Ovary (tissue), 9 donors: ENCODE data around the gene BNC2. TPM values are rescaled to one million over a fixed set of nuclear protein-coding genes. Genes with fewer than 3 reads are reported as not detected.

Experiments
- DNase-seq, 5 donors: peaks; one replicate each; pipeline ENCODE4 v3.0.0-alpha.2; 2019 to 2020
- H3K27ac ChIP-seq, 2 donors: fragments of 200-600 bp; one replicate each; pipeline versions ENCODE4 v1.5.1 to v1.8.0; 2019 to 2022
- H3K27me3 ChIP-seq: fragments of 200-600 bp; one replicate; pipeline ENCODE4 v1.8.0; 2022
- H3K36me3 ChIP-seq: fragments of 200-600 bp; sonication (generic); one replicate; pipeline ENCODE4 v1.5.1; 2019
- H3K4me1 ChIP-seq: one replicate; pipeline ENCODE4 v1.8.1; 2013; ENCODE audit warnings: mild to moderate bottlenecking, moderate library complexity; ENCODE audit not compliant: insufficient read depth
- H3K4me3 ChIP-seq: fragments of 200-600 bp; sonication (generic); one replicate; pipeline ENCODE4 v1.5.1; 2017
- H3K9me3 ChIP-seq, 2 donors: fragments of 200-600 bp in 1 of 2; sonication (generic) in 1 of 2; one replicate each; pipeline versions ENCODE4 v1.5.1 to v1.8.1; 2013 to 2019; ENCODE audit warnings: mild to moderate bottlenecking in 1 of 2, moderate library complexity in 1 of 2
- EP300 ChIP-seq: sonication (generic); formaldehyde crosslinking; IDR thresholded peaks from one replicate; pipeline ENCODE4 v1.6.1; 2017; ENCODE audit warnings: antibody characterized with exemption
- POLR2A ChIP-seq: fragments of 450-650 bp; IDR thresholded peaks from one replicate; pipeline ENCODE4 v1.6.1; 2017; ENCODE audit warnings: antibody characterized with exemption, mild to moderate bottlenecking, moderate library complexity
- WGBS, 3 donors: extraction: QIAGEN DNeasy Blood & Tissue Kit in 1 of 3; methylation state at CpG; one replicate each; pipeline versions ENCODE4 v1.1.5 to v1.1.7; 2013 to 2017; 5-methylcytosine and 5-hydroxymethylcytosine counted together
- intact Hi-C, 4 donors: fragments of 100-400 bp; cut with DNase I; formaldehyde crosslinking; loops; one replicate each; pipeline versions ENCODE4 v1.11.0 to v1.15.1; 2022 to 2023
- polyA plus RNA-seq, 2 donors: library from polyadenylated mRNA; stranded (reverse); fragments of 200-250 nt in 1 of 2; fragments of 350-450 nt in 1 of 2; fragmentation: Illumina TruSeq in 1 of 2; extraction: RNeasy Lipid Tissue Mini Kit (QIAGEN cat#74804) in 1 of 2; gene quantifications; one replicate each; pipeline ENCODE4 v1.2.3, GENCODE V29; 2013 to 2014
- total RNA-seq, 7 donors: library from RNA; depleted of rRNA in 2 of 7; stranded (reverse); fragments of >200 nt in 2 of 7; fragmentation: NEBNext Ultra II Directional in 3 of 7; extraction: Animal tissue kit (Norgen Biotek cat#: 25700) in 3 of 7; gene quantifications; one replicate each; pipeline versions ENCODE4 v1.1.0 to v1.2.4, GENCODE V29; 2016 to 2023
- TF ChIP-seq, protein P1 (sequence below), 3 donors: fragments of 450-650 bp in 2 of 3; fragments of 200-600 bp in 1 of 3; IDR thresholded peaks; one replicate each; pipeline versions ENCODE4 v1.5.1 to v1.8.0; 2016 to 2022; ENCODE audit warnings: antibody characterized with exemption in 3 of 3, mild to moderate bottlenecking in 1 of 3
- donor health status: DM: no; HTN: no; CAD: no; lungs with moderate emphysema.
- donor health status: DM: no; HTN: no; CAD: no.
- donor health status: Bipolar disorder and iron deficiency.
- donor health status: DM: yes; HTN: yes; CAD: no.
- donor health status: DM: no; HTN: no; CAD: no.
- donor health status: DM: yes; HTN: yes; CAD: no.

BNC2 gene
- total and polyA plus RNA-seq, 9 donors: 17.2 to 232 (median 197) TPM

DNA sequence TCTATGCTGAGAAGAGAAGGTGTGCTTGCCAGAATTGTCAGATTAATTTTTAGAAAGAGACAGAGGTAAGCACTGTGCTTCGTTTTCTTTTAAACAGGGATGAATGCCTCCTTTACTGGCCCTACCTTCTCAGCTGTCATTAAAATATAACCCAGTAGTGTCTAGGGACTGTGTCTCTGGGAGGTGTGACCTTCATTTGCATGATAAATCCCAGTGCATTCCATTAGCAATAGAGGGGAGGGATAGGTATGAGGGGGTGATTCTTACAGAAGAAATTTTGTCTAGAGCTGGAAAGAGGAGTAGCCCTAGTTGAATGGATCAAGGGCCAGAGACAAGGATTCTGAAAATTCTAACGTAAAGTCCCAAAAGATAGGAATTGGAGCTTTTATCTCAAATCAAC, 351.5 kb downstream of the BNC2 start:
- Histone ChIP-seq H3K27me3 (no peaks in the 10 kb centered on the region), H3K36me3 (no peaks in the 10 kb centered on the region), H3K27ac (peak overlapping the region in 1 of 2 donors; percentile 21), H3K9me3 (no peaks in the 10 kb centered on the region), H3K4me1 (peaks cover 20% of the 10 kb centered on the region), H3K4me3 (no peak overlapping the region)
- DNase-seq: no peak
- WGBS, 3 donors: 83 to 92% (median 86%) methylated on average over 2 of the region's 2 CpGs
- intact Hi-C loops: loop anchor here in 1 of 4 donors (10.0 kb wide), 1 partner anchor 184 kb away; no protein-coding TSS in a partner anchor
- TF ChIP-seq EP300 (no peak), POLR2A (no peak)
- TF ChIP-seq, protein P1, sequence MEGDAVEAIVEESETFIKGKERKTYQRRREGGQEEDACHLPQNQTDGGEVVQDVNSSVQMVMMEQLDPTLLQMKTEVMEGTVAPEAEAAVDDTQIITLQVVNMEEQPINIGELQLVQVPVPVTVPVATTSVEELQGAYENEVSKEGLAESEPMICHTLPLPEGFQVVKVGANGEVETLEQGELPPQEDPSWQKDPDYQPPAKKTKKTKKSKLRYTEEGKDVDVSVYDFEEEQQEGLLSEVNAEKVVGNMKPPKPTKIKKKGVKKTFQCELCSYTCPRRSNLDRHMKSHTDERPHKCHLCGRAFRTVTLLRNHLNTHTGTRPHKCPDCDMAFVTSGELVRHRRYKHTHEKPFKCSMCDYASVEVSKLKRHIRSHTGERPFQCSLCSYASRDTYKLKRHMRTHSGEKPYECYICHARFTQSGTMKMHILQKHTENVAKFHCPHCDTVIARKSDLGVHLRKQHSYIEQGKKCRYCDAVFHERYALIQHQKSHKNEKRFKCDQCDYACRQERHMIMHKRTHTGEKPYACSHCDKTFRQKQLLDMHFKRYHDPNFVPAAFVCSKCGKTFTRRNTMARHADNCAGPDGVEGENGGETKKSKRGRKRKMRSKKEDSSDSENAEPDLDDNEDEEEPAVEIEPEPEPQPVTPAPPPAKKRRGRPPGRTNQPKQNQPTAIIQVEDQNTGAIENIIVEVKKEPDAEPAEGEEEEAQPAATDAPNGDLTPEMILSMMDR (IDR thresholded peaks at IDR 0.05): no peak

DNA sequence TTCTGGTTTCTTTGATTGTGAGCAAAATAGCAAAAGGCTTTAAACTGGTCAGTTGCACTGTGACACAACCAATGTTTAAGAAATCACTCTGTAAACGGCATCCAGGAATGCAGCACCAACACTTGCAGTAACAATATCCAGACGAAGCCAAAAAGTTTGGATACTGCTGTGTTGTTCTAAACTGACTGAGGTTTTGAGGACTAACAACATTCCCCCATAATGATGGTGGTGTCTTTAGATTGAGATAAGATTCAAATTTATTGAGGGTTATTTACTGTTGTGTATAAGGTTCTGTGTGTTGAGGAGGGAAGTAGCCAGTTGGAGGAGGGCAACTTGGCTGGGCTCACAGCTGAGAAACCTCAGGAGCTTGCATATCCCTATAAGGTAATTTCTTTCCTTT, 353.6 kb downstream of the BNC2 start:
- Histone ChIP-seq H3K27me3 (no peaks in the 10 kb centered on the region), H3K4me3 (no peak overlapping the region), H3K4me1 (peaks cover 16% of the 10 kb centered on the region), H3K27ac (peak overlapping the region in 1 of 2 donors; percentile 72), H3K9me3 (no peaks in the 10 kb centered on the region), H3K36me3 (no peaks in the 10 kb centered on the region)
- 15 to 19% (median 18%) methylated on average over 2 of the region's 2 CpGs for WGBS, 3 donors
- intact Hi-C loops: loop anchor here in 1 of 4 donors (10.0 kb wide), 1 partner anchor 182 kb away; no protein-coding TSS in a partner anchor
- no peak for DNase-seq
- TF ChIP-seq EP300 (no peak), POLR2A (no peak)
- TF ChIP-seq, protein P1 (IDR thresholded peaks at IDR 0.05): no peak

DNA sequence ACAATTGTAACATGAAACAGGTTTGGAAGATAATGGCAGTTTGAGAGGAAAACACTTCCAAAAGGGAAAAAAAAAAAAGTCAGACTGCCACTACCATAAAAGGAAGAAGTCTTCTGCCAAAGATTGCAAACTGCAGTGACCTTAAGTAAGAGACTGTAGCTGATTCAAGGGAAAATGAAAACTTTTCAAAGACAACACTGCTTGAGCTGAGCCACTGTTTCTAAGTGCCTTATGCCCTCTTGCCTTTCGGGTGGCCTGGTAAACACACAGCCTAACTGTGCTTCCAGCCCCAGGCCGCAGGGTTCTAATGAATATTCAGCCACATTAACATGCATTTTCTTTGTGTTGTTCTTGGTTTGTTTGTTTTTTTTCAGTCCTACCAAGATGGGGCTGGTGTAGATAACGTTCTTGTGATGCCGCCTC, 354.6 kb downstream of the BNC2 start:
- WGBS, 3 donors: 13 to 32% (median 16%) methylated on average over 4 of the region's 4 CpGs
- peaks cover 14% of the 10 kb centered on the region for H3K4me1 ChIP-seq
- H3K9me3 ChIP-seq: no peaks in the 10 kb centered on the region

DNA sequence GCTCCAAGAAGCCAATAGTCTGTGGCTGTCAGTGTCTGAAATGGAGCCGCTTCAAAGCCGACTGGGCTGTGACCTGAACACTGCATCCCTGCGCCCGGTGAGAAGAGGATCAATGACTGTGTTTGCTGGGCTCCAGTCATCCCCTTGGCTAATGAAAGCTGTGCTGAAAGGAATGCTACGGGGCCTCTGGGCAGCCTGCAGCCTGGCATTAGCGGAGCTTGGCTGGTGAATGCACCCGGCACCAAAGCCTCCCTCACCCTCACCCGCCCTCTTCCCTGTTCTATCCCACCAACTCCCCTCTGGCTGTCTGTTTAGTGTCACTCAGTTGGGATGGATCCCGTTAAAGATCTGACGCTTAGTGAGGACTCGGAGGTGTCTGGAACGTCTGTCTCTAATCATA, 355.3 kb downstream of the BNC2 start:
- Histone ChIP-seq H3K27ac (peak overlapping the region in 1 of 2 donors; percentile 46), H3K27me3 (no peaks in the 10 kb centered on the region), H3K9me3 (no peaks in the 10 kb centered on the region), H3K4me3 (no peak overlapping the region), H3K4me1 (peaks cover 15% of the 10 kb centered on the region), H3K36me3 (no peaks in the 10 kb centered on the region)
- intact Hi-C loops: loop anchor here in 1 of 4 donors (10.0 kb wide), 1 partner anchor 180 kb away; no protein-coding TSS in a partner anchor
- TF ChIP-seq, protein P1 (IDR thresholded peaks at IDR 0.05): no peak
- TF ChIP-seq EP300 (no peak), POLR2A (no peak)
- WGBS, 3 donors: 64 to 74% (median 64%) methylated on average over 12 of the region's 12 CpGs
- no peak for DNase-seq

More for the DNA sequence above, 354.6 kb downstream of the BNC2 start:
- H3K4me3 ChIP-seq: no peak overlapping the region
- no peaks in the 10 kb centered on the region for H3K27me3 ChIP-seq
- peak overlapping the region in 1 of 2 donors; percentile 72 for H3K27ac ChIP-seq
- TF ChIP-seq, protein P1 (IDR thresholded peaks at IDR 0.05): no peak
- TF ChIP-seq POLR2A (no peak), EP300 (no peak)
- no peaks in the 10 kb centered on the region for H3K36me3 ChIP-seq
- DNase-seq: peak in 3 of 5 donors; percentile 48 to 55 (median 49)
- intact Hi-C loops: loop anchor here in 1 of 4 donors (10.0 kb wide), 1 partner anchor 181 kb away; no protein-coding TSS in a partner anchor
